Medulla oblongata (tissue), 1 donor: ENCODE data around the gene MTX3.

Experiments used
- DNase-seq: peaks from one replicate; pipeline ENCODE4 v3.0.0-alpha.2; 2015; ENCODE audit errors: extremely low spot score

MTX3 gene

DNA sequence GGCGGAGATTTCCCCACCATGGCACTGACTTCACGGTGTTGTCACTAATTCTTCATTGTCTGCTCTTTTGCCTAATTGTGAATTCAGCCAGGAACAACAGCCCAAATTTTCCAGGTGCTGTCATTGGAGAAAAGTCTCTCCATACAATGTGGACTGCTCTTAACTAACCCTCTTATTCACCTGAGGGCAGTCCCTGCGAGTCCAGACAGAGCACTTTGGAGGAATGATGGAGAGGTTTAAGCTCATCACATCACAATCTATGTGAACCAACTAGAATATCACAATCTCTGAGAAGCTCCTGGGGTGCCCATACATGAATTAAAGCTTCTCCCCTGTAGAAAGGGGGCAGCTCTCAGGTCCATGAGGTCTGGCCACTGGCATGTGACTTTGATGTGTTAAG lies 56.4 kb downstream of the MTX3 start:
- DNase-seq, result no peak

DNA sequence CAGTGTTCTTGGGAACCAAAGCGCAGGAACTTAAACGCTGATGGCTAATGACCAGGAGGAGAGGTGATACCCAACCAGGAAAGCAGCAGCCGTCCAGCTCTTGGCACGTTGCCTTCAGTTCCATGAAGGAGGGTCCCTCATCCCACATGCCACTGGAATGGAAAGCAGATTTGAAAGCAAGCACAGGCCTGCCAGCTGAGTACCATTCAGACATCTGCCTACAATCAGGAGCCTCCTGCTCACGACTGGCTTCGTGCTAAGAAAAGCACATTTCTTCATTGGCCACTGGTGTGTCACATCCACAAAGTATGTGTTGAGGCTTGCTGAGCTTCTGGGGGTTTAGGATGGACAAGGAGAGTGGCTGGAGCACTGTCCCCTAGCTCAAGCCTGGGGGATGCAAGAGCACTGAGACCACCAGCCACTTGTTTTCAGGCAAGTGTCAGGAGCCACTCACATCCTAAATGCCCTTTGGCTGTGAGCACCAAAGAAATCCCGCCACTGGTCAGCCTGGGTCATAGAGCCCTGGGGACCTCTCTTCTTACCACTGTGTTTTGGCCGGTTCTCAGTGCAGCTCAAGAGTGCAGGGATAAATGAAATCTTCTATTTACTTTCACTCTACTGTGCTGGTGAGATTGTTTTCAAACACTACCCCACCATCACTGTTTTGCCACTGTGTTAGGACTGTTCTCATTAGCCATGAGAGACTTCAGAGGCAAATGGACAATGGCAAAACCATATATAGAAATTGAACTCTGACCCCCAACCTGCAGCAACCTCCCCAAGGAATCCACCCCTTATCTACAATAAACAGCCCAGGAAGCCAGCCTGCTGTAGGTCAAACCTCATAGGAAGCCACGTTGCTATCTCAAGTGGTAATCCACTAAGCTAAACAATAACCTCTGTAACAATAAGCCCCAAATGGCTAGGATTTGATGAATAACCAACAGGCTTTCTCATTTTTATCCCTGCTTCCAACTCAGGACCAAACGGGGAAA lies 58.3 kb downstream of the MTX3 start:
- DNase-seq, result no peak

GRCh38 chr5:79931866-79932265 lies 59.2 kb downstream of the MTX3 start:
- DNase-seq, result no peak

DNA sequence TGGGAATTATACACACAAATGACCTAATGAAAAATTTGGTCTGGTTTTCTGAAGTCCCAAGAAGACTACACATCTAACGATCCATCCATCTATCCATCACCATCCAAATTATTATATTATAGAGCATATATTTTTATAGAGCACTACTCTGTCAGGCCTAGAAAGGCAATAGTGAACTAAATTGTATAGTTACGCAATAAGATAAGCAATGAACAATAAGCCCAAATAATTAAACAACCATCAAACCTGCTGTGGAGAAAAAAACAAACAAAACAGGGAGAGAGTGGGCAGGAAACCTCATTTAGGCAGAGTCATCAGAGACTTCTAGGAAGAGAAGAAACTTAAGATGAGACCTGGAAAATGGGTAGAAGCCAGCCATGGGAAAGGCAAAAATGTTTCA lies 59.7 kb downstream of the MTX3 start:
- no peak for DNase-seq

- DNase-seq, result no peak
Observed at GRCh38 chr5:79929095-79929494, 62.0 kb downstream of the MTX3 start.
